NCI-H2029 treated with DMSO at 0.1 percent for 48 hours (cell line): Measurements from ENCODE around the gene JPT1.
A peak's percentile ranks its signal among the peaks of the same experiment; 100 is the strongest.
"Not testable (repeated sequence)": the region's sequence is repeated elsewhere in the genome, so short reads cannot be mapped to it uniquely, and the experiment has no call there.

ENCODE experiments used
- DNase-seq: peaks from one replicate; lab custom pipeline; 2025; lab: John Stamatoyannopoulos, UW

Gene JPT1

GRCh38 chr17:75129576-75129975, 24.7 kb downstream of the JPT1 start:
- no peak for DNase-seq

DNA sequence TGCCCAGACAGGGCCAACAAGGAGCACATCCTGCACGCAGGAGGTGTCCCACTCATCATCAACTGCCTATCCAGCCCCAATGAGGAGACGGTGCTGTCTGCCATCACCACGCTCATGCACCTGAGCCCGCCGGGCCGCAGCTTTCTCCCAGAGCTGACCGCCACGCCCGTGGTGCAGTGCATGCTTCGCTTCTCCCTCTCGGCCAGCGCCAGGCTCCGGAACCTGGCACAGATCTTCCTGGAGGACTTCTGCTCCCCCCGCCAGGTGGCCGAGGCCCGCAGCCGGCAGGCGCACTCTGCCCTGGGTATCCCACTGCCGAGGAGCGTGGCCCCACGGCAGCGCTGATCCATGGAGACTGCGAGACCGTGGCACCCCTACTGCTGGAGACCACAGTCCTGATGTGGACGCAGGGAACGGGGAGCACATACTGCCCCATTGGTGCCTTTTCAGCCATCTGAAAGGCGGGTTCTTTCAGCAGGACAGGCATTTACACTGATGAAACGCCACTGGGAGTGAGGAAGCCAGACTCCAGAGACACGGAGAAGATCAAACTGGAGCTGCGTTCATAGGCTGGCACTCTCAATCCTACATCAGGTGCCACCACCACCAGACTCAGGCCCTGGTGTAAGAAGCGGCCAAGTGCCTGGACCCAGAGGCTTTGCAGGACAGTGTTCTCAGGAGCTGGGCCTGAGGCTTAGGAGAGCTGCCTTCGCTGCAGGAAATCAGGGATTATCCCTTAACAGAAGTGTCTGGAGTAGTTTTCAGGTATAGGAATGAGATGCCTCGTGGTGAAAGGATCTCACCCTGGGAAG, 25.4 kb downstream of the JPT1 start:
- no peak for DNase-seq

- not testable (repeated sequence) for DNase-seq
Observed at GRCh38 chr17:75127936-75128335, 26.4 kb downstream of the JPT1 start.

DNA sequence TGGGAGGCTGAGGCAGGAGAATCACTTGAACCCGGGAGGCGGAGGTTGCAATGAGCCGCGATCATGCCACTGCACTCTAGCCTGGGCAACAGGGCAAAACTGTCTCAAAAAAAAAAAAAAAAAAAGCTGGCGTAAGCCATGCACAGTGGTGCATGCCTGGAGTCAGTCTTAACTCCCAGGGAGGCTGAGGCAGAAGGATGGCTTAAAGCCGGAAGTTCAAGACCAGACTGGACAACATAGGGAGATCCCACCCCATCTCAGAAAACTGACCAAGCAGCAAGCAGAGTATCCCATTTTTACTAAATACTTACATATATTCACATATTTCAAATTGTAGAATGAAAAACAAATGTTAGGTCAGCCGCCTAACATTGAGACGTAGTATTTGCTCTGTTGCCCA, 27.4 kb downstream of the JPT1 start:
- no peak for DNase-seq

DNA sequence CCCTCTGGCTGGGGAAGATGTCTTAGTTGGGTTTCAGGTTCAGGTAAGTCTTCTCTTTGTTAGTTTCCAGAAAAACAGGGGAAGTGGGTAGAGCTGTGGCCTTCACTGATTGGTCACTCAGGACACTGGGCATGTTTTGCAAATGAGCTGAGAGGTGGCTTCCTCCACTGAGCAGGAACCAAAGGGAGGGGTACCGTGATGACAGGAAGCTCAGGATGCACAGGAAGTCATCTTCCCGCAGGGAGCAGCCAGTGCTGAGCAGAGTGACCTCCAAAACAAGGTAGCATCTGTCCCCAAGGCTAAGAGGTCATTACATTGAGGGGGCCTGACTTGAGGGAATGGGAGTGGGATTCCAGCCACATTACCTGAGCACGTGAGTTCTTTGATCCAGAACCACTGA, 28.3 kb downstream of the JPT1 start:
- DNase-seq = no peak

DNA sequence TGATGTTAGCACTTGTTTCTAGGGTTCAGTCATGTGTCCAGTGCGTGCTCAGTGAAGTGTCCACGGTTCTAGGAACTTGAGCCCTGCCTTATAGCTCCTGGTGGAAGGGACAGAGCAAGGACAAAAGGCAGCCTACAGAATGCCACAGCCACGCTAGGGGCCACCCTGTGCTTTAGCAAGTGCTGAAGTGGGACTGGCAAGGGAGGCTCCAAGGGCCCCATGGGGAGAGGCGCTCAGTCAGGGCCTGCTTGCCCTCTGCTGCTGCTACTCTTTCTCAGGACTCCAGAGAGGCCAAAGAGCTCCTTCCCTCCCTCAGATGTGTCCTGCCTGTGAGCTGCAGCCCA, 29.5 kb downstream of the JPT1 start:
- no peak for DNase-seq

DNA sequence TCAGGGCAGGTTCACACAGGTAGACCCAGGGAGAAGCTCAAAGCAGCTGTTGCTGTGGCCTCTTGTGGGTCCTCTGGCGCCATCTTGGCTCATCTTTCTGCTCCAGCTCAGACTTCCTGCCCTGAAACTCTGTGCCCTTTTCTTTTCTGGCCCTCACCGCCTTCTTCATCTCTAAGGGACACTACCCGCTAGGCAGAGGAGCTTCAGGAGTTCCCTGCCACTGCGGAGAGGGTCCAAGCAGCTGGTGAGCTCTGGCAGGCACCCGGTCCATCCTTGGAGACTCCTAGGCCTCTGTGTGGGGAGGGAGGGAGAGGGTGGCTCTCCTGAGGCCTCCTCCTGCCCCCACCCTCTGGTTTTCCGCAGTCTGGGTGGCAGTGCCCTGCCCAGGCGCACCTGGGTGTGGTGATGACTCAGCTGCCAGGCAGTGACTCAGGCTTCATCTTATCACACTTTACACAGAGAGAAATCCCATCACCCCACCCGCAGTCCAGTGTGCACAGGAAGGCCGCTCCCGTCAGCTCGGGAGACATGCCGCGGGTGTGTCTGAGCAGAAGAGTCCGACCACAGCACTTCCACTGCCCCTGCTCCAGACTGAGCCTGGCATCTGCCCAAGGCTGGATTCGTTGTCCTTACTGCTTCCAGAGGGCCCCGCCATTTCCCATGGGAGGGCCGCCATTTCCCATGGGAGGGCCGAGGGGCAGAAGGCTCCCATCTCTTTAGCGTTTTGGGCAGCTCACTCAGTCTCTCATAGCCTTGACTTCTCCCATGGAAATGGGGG, 30.1 kb downstream of the JPT1 start:
- no peak for DNase-seq

DNA sequence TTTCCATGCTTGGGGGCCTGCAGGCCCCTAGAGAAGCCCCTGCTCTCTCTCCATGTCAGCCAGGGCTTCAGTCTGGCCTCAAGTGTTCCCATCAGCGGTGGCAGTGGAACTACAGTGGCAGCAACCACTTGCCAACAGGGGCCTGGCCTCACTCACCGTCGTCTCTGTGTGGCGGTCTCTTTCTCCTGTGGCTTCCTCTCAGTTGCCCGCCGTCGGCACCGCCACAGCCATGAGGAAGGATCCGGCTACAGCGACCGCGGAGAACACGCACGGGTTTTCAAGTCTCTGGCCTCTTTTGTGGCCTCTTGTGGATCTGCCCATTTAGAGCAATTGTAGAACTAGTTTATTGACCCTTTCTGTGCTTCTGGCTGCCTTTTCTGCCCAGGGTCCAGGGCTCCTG, 36.0 kb downstream of the JPT1 start:
- DNase-seq = no peak

DNA sequence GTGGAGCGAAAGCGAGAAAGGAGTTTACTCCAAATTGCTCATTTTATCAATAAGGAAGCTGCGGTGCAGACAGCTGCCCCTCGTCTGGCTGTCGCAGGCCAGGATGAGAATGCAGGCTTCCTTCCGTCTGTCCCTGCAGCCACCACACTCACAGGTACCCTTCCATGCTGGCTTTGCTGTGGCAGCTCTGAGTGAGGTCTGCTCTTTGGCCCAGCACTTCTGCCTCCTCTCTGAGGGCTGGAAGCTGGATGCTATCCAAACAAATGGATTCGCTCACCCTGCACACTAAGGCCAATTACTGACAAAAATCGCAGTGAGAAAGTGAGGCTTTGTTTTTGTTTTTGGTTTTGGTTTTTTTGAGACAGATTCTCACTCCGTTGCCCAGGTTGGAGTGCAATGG, 37.6 kb downstream of the JPT1 start:
- no peak for DNase-seq

GRCh38 chr17:75115555-75115954, 38.8 kb downstream of the JPT1 start:
- DNase-seq = no peak

- no peak for DNase-seq
Observed at GRCh38 chr17:75114552-75115314, 39.6 kb downstream of the JPT1 start.

GRCh38 chr17:75113798-75114551, 40.3 kb downstream of the JPT1 start:
- peak; percentile 63 for DNase-seq

- DNase-seq = no peak
Observed at GRCh38 chr17:75111777-75112335, 42.5 kb downstream of the JPT1 start.

DNA sequence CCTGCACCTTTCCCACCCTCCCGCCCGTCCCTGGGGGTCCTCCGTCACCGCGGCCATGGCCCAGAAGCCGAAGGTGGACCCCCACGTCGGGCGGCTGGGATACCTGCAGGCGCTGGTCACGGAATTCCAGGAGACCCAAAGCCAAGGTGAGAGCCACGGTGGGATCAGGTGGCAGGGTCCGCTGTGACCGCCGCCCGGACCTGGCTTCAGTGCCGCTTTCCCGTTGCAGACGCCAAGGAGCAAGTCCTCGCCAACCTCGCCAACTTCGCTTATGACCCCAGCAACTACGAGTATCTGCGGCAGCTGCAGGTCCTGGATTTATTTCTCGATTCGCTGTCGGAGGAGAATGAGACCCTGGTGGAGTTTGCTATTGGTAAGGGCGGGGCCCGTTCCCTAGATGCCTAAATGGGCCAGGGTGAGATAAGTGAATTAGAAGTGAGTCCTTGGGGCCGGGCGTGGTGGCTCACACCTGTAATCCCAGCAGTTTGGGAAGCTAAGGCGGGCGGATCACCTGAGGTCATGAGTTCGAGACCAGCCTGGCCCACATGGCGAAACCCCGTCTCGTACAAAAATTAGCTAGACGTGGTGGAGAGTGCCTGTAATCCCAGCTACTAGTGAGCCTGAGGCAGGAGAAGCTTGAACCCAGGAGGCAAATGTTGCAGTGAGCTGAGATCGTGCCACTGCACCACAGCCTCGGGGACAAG, 43.9 kb downstream of the JPT1 start:
- no peak for DNase-seq

DNA sequence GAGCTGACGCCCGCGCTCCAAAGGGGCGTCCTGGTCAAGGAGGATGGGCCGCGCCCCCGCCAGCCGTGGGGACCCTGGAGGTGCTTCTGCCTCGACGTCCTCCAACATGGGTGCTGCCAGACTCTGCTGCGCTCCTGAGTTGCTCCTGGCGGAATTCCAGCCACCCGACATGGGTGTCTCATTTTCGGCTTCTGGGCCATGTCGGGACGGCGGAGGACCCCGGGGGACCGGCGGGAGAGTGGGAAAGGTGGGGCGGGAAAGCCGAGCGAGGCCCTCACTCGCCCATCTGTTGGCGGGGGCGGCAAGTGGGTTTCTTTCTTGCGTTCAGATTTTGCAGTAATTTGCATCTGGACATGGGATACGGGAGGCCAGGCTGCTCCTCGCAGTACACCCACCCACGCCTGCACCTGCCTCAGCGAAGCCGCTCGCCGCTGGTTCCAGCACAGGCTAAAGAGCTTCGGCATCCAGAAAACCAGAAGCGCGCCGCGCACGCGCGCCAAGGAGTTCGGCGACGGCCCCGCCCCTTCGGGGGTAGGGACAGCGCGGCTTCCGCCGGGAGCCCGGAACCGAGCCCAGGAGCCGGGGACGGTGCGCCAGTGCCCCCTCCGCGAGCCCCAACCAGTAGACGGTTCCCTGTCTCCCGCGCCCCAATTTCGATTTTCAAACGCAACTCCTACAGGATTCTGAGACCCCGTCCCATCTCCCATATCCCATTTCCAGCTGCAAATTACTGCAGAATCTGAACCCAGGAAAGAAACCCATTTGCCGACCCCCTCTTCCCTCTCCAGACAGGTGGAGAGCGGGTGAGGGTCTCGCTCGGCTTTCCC, 44.7 kb downstream of the JPT1 start, which contains the start of gene ARMC7:
TSS of gene ARMC7 (plus strand) at position 563 of the 827 bp plus-strand sequence. CDS start 320 bp downstream, outside the sequence.
- DNase-seq = peak; percentile 24

DNA sequence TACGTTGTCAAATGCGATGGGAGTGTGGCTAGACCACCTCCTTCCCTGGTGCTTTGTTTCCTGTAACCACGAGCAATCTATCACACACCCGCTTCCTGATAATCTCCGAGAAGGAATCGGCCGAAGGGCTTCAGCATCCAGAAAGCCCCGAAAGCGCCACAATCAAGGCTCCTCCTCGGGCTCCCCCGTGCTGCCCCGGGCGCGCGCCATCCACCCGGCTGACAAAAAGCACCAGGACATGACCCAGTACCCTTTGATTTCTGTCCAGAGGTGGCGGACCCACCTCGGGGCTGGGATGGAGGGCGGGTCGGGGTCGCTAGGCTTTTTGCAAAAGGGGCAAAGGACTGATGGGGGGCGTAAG, 45.3 kb downstream of the JPT1 start:
- DNase-seq = no peak

GRCh38 chr17:75108193-75108592, 46.1 kb downstream of the JPT1 start:
- DNase-seq = no peak

GRCh38 chr17:75105126-75106080, 48.9 kb downstream of the JPT1 start:
- no peak for DNase-seq
